ENCODE results near the gene SSTR5. TPM values are rescaled to one million over a fixed set of nuclear protein-coding genes. Genes with fewer than 3 reads are reported as not detected.

Gene SSTR5
- total and polyA plus RNA-seq, 2 of the 4 experiments (the other 2 are of a cell fraction) = not detected

DNA sequence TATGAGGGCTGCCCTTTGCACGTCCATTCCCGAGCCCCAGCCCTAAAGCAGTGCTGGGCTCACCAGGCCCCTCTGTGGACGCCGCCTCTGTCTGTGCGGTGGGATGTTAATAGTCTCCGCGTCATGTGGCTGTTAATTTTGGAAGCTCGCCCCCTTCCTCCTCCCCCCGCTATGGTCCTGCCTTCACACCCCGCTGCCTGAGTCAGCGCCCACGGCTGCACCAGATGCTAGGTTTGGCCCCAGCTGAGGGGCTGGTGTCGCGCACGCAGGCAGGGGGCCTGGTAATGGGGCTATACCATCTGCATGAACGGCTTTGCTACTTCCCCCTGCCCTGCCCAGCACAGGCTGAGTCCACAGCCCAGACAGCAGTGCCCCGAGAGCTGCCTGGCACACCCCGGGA lies 4.1 kb upstream of the SSTR5 start:
- Histone ChIP-seq H3K4me1 (ENCODE audit: control insufficient read depth, insufficient read depth, low read length) (no peaks in the 10 kb centered on the region), H3K4me3 (ENCODE audit: insufficient read depth, low read depth, low read length) (no peak overlapping the region), H2BK15ac (ENCODE audit: low read depth, low read length) (no peak overlapping the region), H2BK120ac (ENCODE audit: low read depth, low read length) (no peak overlapping the region), H4K91ac (ENCODE audit: insufficient read depth, low read depth, low read length) (no peak overlapping the region), H3K14ac (replicated peaks; ENCODE audit: low read depth, low read length) (no peak overlapping the region), H2BK20ac (ENCODE audit: low read depth, low read length) (no peak overlapping the region), H3K23ac (ENCODE audit: low read depth, low read length) (no peak overlapping the region), H4K5ac (ENCODE audit: low read depth, low read length) (no peak overlapping the region), H3K56ac (ENCODE audit: extremely low read depth, insufficient read depth, low read length) (no peak overlapping the region), H2AK9ac (replicated peaks; ENCODE audit: low read depth, low read length, poor library complexity) (no peak overlapping the region), H3K4ac (ENCODE audit: low read depth, low read length) (no peak overlapping the region), H3K18ac (ENCODE audit: low read depth, low read length) (no peak overlapping the region), H3K79me1 (ENCODE audit: low read depth in 1 of 2, low read length in 2 of 2) (no peaks in the 10 kb centered on the region), H4K20me1 (ENCODE audit: insufficient read depth, low read length) (no peaks in the 10 kb centered on the region), H4K8ac (ENCODE audit: low read depth in 2 of 2, low read length in 2 of 2) (no peak overlapping the region), H3K27me3 (ENCODE audit: control insufficient read depth, insufficient read depth, low read length) (peaks cover 61% of the 10 kb centered on the region), H2AFZ (replicated peaks; ENCODE audit: low read length, poor library complexity) (no peak overlapping the region), H3K9ac (ENCODE audit: low read depth, low read length) (no peak overlapping the region), H3K36me3 (ENCODE audit: control insufficient read depth, insufficient read depth, low read length) (no peaks in the 10 kb centered on the region), H3K9me3 (ENCODE audit: control insufficient read depth, insufficient read depth, low read length) (no peaks in the 10 kb centered on the region), H3K4me2 (ENCODE audit: low read depth, low read length) (no peak overlapping the region), H3K27ac (ENCODE audit: insufficient read depth, low read length) (no peak overlapping the region), H2BK5ac (ENCODE audit: low read depth, low read length, poor library complexity, severe bottlenecking) (no peak overlapping the region), H3K9me1 (ENCODE audit: insufficient read depth, low read length) (no peaks in the 10 kb centered on the region), H2AK5ac (ENCODE audit: low read depth, low read length) (no peak overlapping the region)
- in situ Hi-C loops (cut with MboI; ENCODE audit: low sequenced_read_pairs) = loop anchor here (25.0 kb wide), 1 partner anchor 356 kb away; the partner anchor contains the start of genes ANTKMT, FBXL16 and METRN
- dilution Hi-C loops (cut with HindIII; ENCODE audit: low sequenced_read_pairs, unreplicated experiment) = no loop called here
- DNase-seq (no peak), ATAC-seq (ENCODE audit: low read depth) (no peak)
- TF ChIP-seq FOS (IDR thresholded peaks at IDR 0.05; ENCODE audit: low read depth, low read length) (no peak), CHD1 (IDR thresholded peaks at IDR 0.05; ENCODE audit: low read depth, low read length) (no peak), CEBPB (IDR thresholded peaks at IDR 0.05; ENCODE audit: low read depth, low read length) (no peak), MAFK (IDR thresholded peaks at IDR 0.05; ENCODE audit: low read depth, low read length) (no peak), RCOR1 (IDR thresholded peaks at IDR 0.05; ENCODE audit: insufficient replicate concordance, low read length) (no peak), MXI1 (IDR thresholded peaks at IDR 0.05; ENCODE audit: borderline replicate concordance, low read depth, low read length) (no peak), NFE2L2 (IDR thresholded peaks at IDR 0.05; ENCODE audit: low read depth, low read length) (no peak), MAZ (IDR thresholded peaks at IDR 0.05; ENCODE audit: borderline replicate concordance, low read depth, low read length) (no peak), RAD21 (IDR thresholded peaks at IDR 0.05; ENCODE audit: low read length) (no peak)
- TF ChIP-seq, protein P1, sequence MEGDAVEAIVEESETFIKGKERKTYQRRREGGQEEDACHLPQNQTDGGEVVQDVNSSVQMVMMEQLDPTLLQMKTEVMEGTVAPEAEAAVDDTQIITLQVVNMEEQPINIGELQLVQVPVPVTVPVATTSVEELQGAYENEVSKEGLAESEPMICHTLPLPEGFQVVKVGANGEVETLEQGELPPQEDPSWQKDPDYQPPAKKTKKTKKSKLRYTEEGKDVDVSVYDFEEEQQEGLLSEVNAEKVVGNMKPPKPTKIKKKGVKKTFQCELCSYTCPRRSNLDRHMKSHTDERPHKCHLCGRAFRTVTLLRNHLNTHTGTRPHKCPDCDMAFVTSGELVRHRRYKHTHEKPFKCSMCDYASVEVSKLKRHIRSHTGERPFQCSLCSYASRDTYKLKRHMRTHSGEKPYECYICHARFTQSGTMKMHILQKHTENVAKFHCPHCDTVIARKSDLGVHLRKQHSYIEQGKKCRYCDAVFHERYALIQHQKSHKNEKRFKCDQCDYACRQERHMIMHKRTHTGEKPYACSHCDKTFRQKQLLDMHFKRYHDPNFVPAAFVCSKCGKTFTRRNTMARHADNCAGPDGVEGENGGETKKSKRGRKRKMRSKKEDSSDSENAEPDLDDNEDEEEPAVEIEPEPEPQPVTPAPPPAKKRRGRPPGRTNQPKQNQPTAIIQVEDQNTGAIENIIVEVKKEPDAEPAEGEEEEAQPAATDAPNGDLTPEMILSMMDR (conservative IDR thresholded peaks at IDR 0.05; ENCODE audit: low read depth, low read length) = no peak
- TF ChIP-seq, protein P2, sequence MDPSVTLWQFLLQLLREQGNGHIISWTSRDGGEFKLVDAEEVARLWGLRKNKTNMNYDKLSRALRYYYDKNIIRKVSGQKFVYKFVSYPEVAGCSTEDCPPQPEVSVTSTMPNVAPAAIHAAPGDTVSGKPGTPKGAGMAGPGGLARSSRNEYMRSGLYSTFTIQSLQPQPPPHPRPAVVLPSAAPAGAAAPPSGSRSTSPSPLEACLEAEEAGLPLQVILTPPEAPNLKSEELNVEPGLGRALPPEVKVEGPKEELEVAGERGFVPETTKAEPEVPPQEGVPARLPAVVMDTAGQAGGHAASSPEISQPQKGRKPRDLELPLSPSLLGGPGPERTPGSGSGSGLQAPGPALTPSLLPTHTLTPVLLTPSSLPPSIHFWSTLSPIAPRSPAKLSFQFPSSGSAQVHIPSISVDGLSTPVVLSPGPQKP (IDR thresholded peaks at IDR 0.05; ENCODE audit: borderline replicate concordance, low read depth, low read length) = no peak
- TF ChIP-seq, protein P3, sequence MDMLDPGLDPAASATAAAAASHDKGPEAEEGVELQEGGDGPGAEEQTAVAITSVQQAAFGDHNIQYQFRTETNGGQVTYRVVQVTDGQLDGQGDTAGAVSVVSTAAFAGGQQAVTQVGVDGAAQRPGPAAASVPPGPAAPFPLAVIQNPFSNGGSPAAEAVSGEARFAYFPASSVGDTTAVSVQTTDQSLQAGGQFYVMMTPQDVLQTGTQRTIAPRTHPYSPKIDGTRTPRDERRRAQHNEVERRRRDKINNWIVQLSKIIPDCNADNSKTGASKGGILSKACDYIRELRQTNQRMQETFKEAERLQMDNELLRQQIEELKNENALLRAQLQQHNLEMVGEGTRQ (IDR thresholded peaks at IDR 0.05; ENCODE audit: low read depth, low read length) = no peak
- ChIA-PET CTCF (no interaction called here), POLR2A (ENCODE audit: unreplicated experiment) (no interaction called here)
- intact Hi-C loops (cut with micrococcal nuclease) = no loop called here
- no TSS peak for BruUV-seq (replicated peaks)
- 71% methylated on average over 5 of the region's 18 CpGs; no CpG with 5 or more reads in 1 of the 2 experiments for WGBS, 2 experiments (ENCODE audit: extremely low coverage in 2 of 2, insufficient read length in 1 of 2)

Data from IMR-90 (cell line).